22Rv1 (cell line): ENCODE data around the gene JMJD1C.

Experiments
- CTCF ChIP-seq: fragments of 450-650 bp; IDR thresholded peaks from 2 replicates; pipeline ENCODE4 v1.5.1; 2017; ENCODE audit warnings: mild to moderate bottlenecking
- ZFX ChIP-seq: fragments of 450-650 bp; IDR thresholded peaks from 2 replicates; pipeline ENCODE4 v1.6.1; 2017; ENCODE audit warnings: antibody characterized with exemption, borderline replicate concordance

GRCh38 chr10:63171926-63172325, 293.9 kb downstream of the JMJD1C start:
- TF ChIP-seq CTCF (no peak), ZFX (no peak)
